Epidermal melanocyte (primary cell): ENCODE measurements around the gene PITPNM3.

Experiments
- DNase-seq: peaks from one replicate; pipeline ENCODE4 v3.0.0; 2011; ENCODE audit warnings: low spot score; ENCODE audit not compliant: insufficient read length

PITPNM3 gene

GRCh38 chr17:6413065-6413464 is 143.3 kb downstream of the PITPNM3 start:
- no peak for DNase-seq

- DNase-seq, result no peak
Measured at GRCh38 chr17:6408735-6409134, 147.6 kb downstream of the PITPNM3 start.

GRCh38 chr17:6408276-6408675 is 148.1 kb downstream of the PITPNM3 start:
- no peak for DNase-seq

GRCh38 chr17:6402258-6402657 is 154.1 kb downstream of the PITPNM3 start:
- no peak for DNase-seq
